ENCODE measurements around the gene FSCN2.

FSCN2 gene

GRCh38 chr17:81510785-81511553 lies 17.2 kb upstream of the FSCN2 start:
- no peak for TF ChIP-seq CTCF (IDR thresholded peaks at IDR 0.05; ENCODE audit: low read length, missing control alignments)
- H3K4me3 ChIP-seq (replicated peaks; ENCODE audit: low read depth, low read length), result peak overlapping the region; percentile 95
- DNase-seq (ENCODE audit: low read depth), result peak; percentile 42

GRCh38 chr17:81511554-81511803 lies 16.7 kb upstream of the FSCN2 start:
- no peak for TF ChIP-seq CTCF (IDR thresholded peaks at IDR 0.05; ENCODE audit: low read length, missing control alignments)
- peak; percentile 50 for DNase-seq (ENCODE audit: low read depth)
- peak overlapping the region; percentile 95 for H3K4me3 ChIP-seq (replicated peaks; ENCODE audit: low read depth, low read length)

- H3K4me3 ChIP-seq (replicated peaks; ENCODE audit: low read depth, low read length), result peak overlapping the region; percentile 95
- peak; percentile 20 for DNase-seq (ENCODE audit: low read depth)
- no peak for TF ChIP-seq CTCF (IDR thresholded peaks at IDR 0.05; ENCODE audit: low read length, missing control alignments)
Measured at GRCh38 chr17:81511804-81512561, 16.2 kb upstream of the FSCN2 start.

- H3K4me3 ChIP-seq (replicated peaks; ENCODE audit: low read depth, low read length), result peak within 1 kb of the TSS; percentile 95
- DNase-seq (ENCODE audit: low read depth), result peak; percentile 94
- TF ChIP-seq CTCF (IDR thresholded peaks at IDR 0.05; ENCODE audit: low read length, missing control alignments), result no peak
Measured at GRCh38 chr17:81512562-81513371, 15.4 kb upstream of the FSCN2 start, which contains the start of gene ACTG1. ACTG1 (minus strand) TSS chr17:81512799; CDS start chr17:81512354, 445 bp downstream.

- H3K4me3 ChIP-seq (replicated peaks; ENCODE audit: low read depth, low read length), result peak overlapping the region; percentile 76
- peak; percentile 57 for DNase-seq (ENCODE audit: low read depth)
- no peak for TF ChIP-seq CTCF (IDR thresholded peaks at IDR 0.05; ENCODE audit: low read length, missing control alignments)
Measured at GRCh38 chr17:81513372-81513752, 14.8 kb upstream of the FSCN2 start.

GRCh38 chr17:81513753-81514488 lies 14.3 kb upstream of the FSCN2 start:
- TF ChIP-seq CTCF (IDR thresholded peaks at IDR 0.05; ENCODE audit: low read length, missing control alignments), result no peak
- peak; percentile 75 for DNase-seq (ENCODE audit: low read depth)
- peak overlapping the region; percentile 76 for H3K4me3 ChIP-seq (replicated peaks; ENCODE audit: low read depth, low read length)

All from fibroblast of pulmonary artery (primary cell).